Fibroblast of gingiva (primary cell): ENCODE results near the gene ATAT1.
"Not testable (repeated sequence)": the region's sequence is repeated elsewhere in the genome, so short reads cannot be mapped to it uniquely, and the experiment has no call there.

Experiments
- DNase-seq: peaks from one replicate; pipeline ENCODE4 v3.0.0-alpha.2; 2011; ENCODE audit warnings: low read depth

ATAT1 gene

GRCh38 chr6:30651143-30651542 is 24.5 kb downstream of the ATAT1 start:
- DNase-seq = no peak

- no peak for DNase-seq
These were observed 28.4 kb downstream of the ATAT1 start for GRCh38 chr6:30654798-30655742.

GRCh38 chr6:30655743-30656094 is 29.0 kb downstream of the ATAT1 start:
- DNase-seq = no peak

GRCh38 chr6:30656513-30656912 is 29.8 kb downstream of the ATAT1 start:
- DNase-seq = no peak

- DNase-seq = no peak
These were observed 30.8 kb downstream of the ATAT1 start for GRCh38 chr6:30657454-30657853.

GRCh38 chr6:30657922-30658321 is 31.2 kb downstream of the ATAT1 start:
- not testable (repeated sequence) for DNase-seq

GRCh38 chr6:30664994-30665767 is 38.5 kb downstream of the ATAT1 start:
- no peak for DNase-seq

- not testable (repeated sequence) for DNase-seq
These were observed 39.6 kb downstream of the ATAT1 start for GRCh38 chr6:30666300-30666699.

- DNase-seq = no peak
These were observed 44.3 kb downstream of the ATAT1 start for GRCh38 chr6:30670760-30671527.

GRCh38 chr6:30672445-30673253 is 46.0 kb downstream of the ATAT1 start, which contains the start of gene DHX16:
TSS of gene DHX16 (minus strand) at chr6:30673006. CDS start at chr6:30672841, 165 bp downstream.
- DNase-seq = peak; percentile 98

GRCh38 chr6:30676660-30677285 is 50.1 kb downstream of the ATAT1 start:
- no peak for DNase-seq

GRCh38 chr6:30678964-30679726 is 52.5 kb downstream of the ATAT1 start:
- DNase-seq = peak; percentile 66

GRCh38 chr6:30679765-30680535 is 53.3 kb downstream of the ATAT1 start:
- no peak for DNase-seq

- no peak for DNase-seq
These were observed 55.1 kb downstream of the ATAT1 start for GRCh38 chr6:30681766-30682142.

GRCh38 chr6:30682143-30683117 is 55.8 kb downstream of the ATAT1 start:
- peak; percentile 82 for DNase-seq

GRCh38 chr6:30683183-30683979 is 56.7 kb downstream of the ATAT1 start:
- DNase-seq = no peak

- no peak for DNase-seq
These were observed 57.3 kb downstream of the ATAT1 start for GRCh38 chr6:30683980-30684338.
